Measurements from ENCODE around the gene ADAMTS10.
"Not testable (repeated sequence)": the region's sequence is repeated elsewhere in the genome, so short reads cannot be mapped to it uniquely, and the experiment has no call there.

Gene ADAMTS10

GRCh38 chr19:8573316-8573715 lies 37.2 kb downstream of the ADAMTS10 start:
- no peaks in the 10 kb centered on the region for H3K36me3 ChIP-seq (ENCODE audit: control insufficient read depth, insufficient read depth, low read length)
- no peak for DNase-seq (ENCODE audit: extremely low read depth, insufficient read length)
- H3K4me3 ChIP-seq (replicated peaks; ENCODE audit: low read depth, low read length): no peak overlapping the region
- TF ChIP-seq CTCF (IDR thresholded peaks at IDR 0.05; ENCODE audit: insufficient read depth, low read length, poor library complexity, severe bottlenecking): no peak
- H3K27me3 ChIP-seq (replicated peaks; ENCODE audit: control insufficient read depth, insufficient read depth, low read length): no peaks in the 10 kb centered on the region

GRCh38 chr19:8571006-8571411 lies 39.5 kb downstream of the ADAMTS10 start:
- H3K4me3 ChIP-seq (replicated peaks; ENCODE audit: low read depth, low read length): no peak overlapping the region
- H3K36me3 ChIP-seq (ENCODE audit: control insufficient read depth, insufficient read depth, low read length): no peaks in the 10 kb centered on the region
- H3K27me3 ChIP-seq (replicated peaks; ENCODE audit: control insufficient read depth, insufficient read depth, low read length): no peaks in the 10 kb centered on the region
- no peak for DNase-seq (ENCODE audit: extremely low read depth, insufficient read length)
- TF ChIP-seq CTCF (IDR thresholded peaks at IDR 0.05; ENCODE audit: insufficient read depth, low read length, poor library complexity, severe bottlenecking): no peak

GRCh38 chr19:8569066-8569771 lies 41.3 kb downstream of the ADAMTS10 start:
- H3K4me3 ChIP-seq (replicated peaks; ENCODE audit: low read depth, low read length): no peak overlapping the region
- peak; percentile 64 for DNase-seq (ENCODE audit: extremely low read depth, insufficient read length)
- no peak for TF ChIP-seq CTCF (IDR thresholded peaks at IDR 0.05; ENCODE audit: insufficient read depth, low read length, poor library complexity, severe bottlenecking)
- H3K27me3 ChIP-seq (replicated peaks; ENCODE audit: control insufficient read depth, insufficient read depth, low read length): no peaks in the 10 kb centered on the region
- H3K36me3 ChIP-seq (ENCODE audit: control insufficient read depth, insufficient read depth, low read length): no peaks in the 10 kb centered on the region

DNA sequence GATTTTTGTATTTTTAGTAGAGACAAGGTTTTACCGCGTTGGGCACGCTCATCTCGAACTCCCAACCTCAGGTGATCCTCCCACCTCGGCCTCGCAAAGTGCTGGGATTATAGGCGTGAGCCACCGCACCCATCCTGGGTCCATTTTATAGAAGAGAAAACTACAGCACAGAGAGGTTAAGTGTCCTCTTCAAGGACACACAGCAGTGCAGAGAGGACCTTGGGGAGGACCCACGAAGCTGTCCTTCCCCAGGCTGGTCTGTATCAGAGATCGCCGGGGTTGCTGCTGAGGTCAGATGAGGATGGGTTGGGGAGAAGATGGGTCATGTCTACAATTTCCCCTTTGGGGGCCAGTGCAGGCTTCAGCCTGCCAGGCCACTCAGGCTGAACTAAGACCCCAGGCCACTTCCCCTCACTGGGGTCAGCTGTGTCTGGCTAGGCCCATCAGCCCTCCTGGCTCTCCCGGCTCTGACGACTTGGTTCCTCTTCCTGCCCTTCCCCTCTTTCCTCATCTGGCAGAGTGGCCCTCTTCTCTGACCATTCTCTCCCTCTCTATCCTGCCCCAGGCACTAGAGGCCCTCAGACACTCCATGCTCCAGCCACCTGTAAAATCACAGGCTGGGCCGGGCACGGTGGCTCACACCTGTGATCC lies 42.9 kb downstream of the ADAMTS10 start:
- DNase-seq (ENCODE audit: extremely low read depth, insufficient read length): no peak
- H3K27me3 ChIP-seq (replicated peaks; ENCODE audit: control insufficient read depth, insufficient read depth, low read length): no peaks in the 10 kb centered on the region
- no peak overlapping the region for H3K4me3 ChIP-seq (replicated peaks; ENCODE audit: low read depth, low read length)
- TF ChIP-seq CTCF (IDR thresholded peaks at IDR 0.05; ENCODE audit: insufficient read depth, low read length, poor library complexity, severe bottlenecking): no peak
- no peaks in the 10 kb centered on the region for H3K36me3 ChIP-seq (ENCODE audit: control insufficient read depth, insufficient read depth, low read length)

- H3K36me3 ChIP-seq (ENCODE audit: control insufficient read depth, insufficient read depth, low read length): no peaks in the 10 kb centered on the region
- H3K27me3 ChIP-seq (replicated peaks; ENCODE audit: control insufficient read depth, insufficient read depth, low read length): no peaks in the 10 kb centered on the region
- TF ChIP-seq CTCF (IDR thresholded peaks at IDR 0.05; ENCODE audit: insufficient read depth, low read length, poor library complexity, severe bottlenecking): no peak
- H3K4me3 ChIP-seq (replicated peaks; ENCODE audit: low read depth, low read length): no peak overlapping the region
- no peak for DNase-seq (ENCODE audit: extremely low read depth, insufficient read length)
Measured at GRCh38 chr19:8566855-8567254, 43.7 kb downstream of the ADAMTS10 start.

GRCh38 chr19:8564866-8565265 lies 45.6 kb downstream of the ADAMTS10 start:
- not testable (repeated sequence) for DNase-seq (ENCODE audit: extremely low read depth, insufficient read length); H3K4me3 ChIP-seq (replicated peaks; ENCODE audit: low read depth, low read length); H3K36me3 ChIP-seq (ENCODE audit: control insufficient read depth, insufficient read depth, low read length); H3K27me3 ChIP-seq (replicated peaks; ENCODE audit: control insufficient read depth, insufficient read depth, low read length)

All from GM06990 (cell line).